ENCODE data around the gene DGKI.

GRCh38 chr7:137717045-137717444 is 129.7 kb downstream of the DGKI start:
- TF ChIP-seq CTCF (IDR thresholded peaks at IDR 0.05) (no peak), POLR2A (IDR thresholded peaks at IDR 0.05) (no peak)

Data from thyroid gland (tissue), 4 donors.